GM18502 (cell line): Measurements from ENCODE around the gene LRMDA.

Experiments used
- ATAC-seq: cut with Tn5 transposase; IDR thresholded peaks from one replicate; pipeline ENCODE4 v1.9.1; 2021; ENCODE audit warnings: mild to moderate bottlenecking; ENCODE audit not compliant: unreplicated experiment, poor library complexity

Gene LRMDA

GRCh38 chr10:75527542-75527941 is 96.1 kb downstream of the LRMDA start:
- no peak for ATAC-seq

- no peak for ATAC-seq
Measured at GRCh38 chr10:75528392-75528791, 97.0 kb downstream of the LRMDA start.

- ATAC-seq, result no peak
Measured at GRCh38 chr10:75530299-75530698, 98.9 kb downstream of the LRMDA start.

GRCh38 chr10:75531571-75532031 is 100.2 kb downstream of the LRMDA start:
- no peak for ATAC-seq

- ATAC-seq, result no peak
Measured at GRCh38 chr10:75532253-75532924, 101.0 kb downstream of the LRMDA start.

- no peak for ATAC-seq
Measured at GRCh38 chr10:75538144-75538543, 106.7 kb downstream of the LRMDA start.

- ATAC-seq, result no peak
Measured at GRCh38 chr10:75538765-75539164, 107.3 kb downstream of the LRMDA start.

- ATAC-seq, result no peak
Measured at GRCh38 chr10:75540357-75540966, 109.0 kb downstream of the LRMDA start.

GRCh38 chr10:75540981-75541380 is 109.6 kb downstream of the LRMDA start:
- ATAC-seq, result no peak

GRCh38 chr10:75541411-75541810 is 110.0 kb downstream of the LRMDA start:
- ATAC-seq, result no peak

GRCh38 chr10:75542084-75542483 is 110.7 kb downstream of the LRMDA start:
- no peak for ATAC-seq

GRCh38 chr10:75542906-75543305 is 111.5 kb downstream of the LRMDA start:
- no peak for ATAC-seq

- ATAC-seq, result no peak
Measured at GRCh38 chr10:75544386-75544785, 113.0 kb downstream of the LRMDA start.

- no peak for ATAC-seq
Measured at GRCh38 chr10:75544993-75545706, 113.7 kb downstream of the LRMDA start.

GRCh38 chr10:75546004-75546403 is 114.6 kb downstream of the LRMDA start:
- ATAC-seq, result no peak

- no peak for ATAC-seq
Measured at GRCh38 chr10:75547391-75548298, 116.2 kb downstream of the LRMDA start.

GRCh38 chr10:75548356-75548755 is 116.9 kb downstream of the LRMDA start:
- ATAC-seq, result no peak

GRCh38 chr10:75550191-75550590 is 118.8 kb downstream of the LRMDA start:
- ATAC-seq, result no peak

GRCh38 chr10:75552171-75552570 is 120.7 kb downstream of the LRMDA start:
- ATAC-seq, result no peak

GRCh38 chr10:75553550-75553949 is 122.1 kb downstream of the LRMDA start:
- no peak for ATAC-seq
